Transverse colon (tissue), 4 donors: ENCODE data around the gene MAP6.

Experiments
- CTCF ChIP-seq, 5 experiments: fragments of 200-600 bp in 3 of 5; fragments of 450-650 bp in 2 of 5; sonication (generic) in 3 of 5; IDR thresholded peaks; 1 replicate in 2 of 5; 2 replicates in 3 of 5; pipeline ENCODE4 v1.5.1; 2016 to 2017; ENCODE audit warnings: antibody characterized with exemption in 5 of 5, inconsistent platforms in 3 of 5, mild to moderate bottlenecking in 2 of 5, moderate library complexity in 1 of 5
- POLR2AphosphoS5 ChIP-seq, 3 donors: sonication (generic); formaldehyde crosslinking; IDR thresholded peaks; one replicate each; pipeline ENCODE4 v1.6.1; 2016; ENCODE audit warnings: antibody characterized with exemption in 3 of 3

- TF ChIP-seq CTCF (IDR thresholded peaks at IDR 0.05) (no peak), POLR2AphosphoS5 (IDR thresholded peaks at IDR 0.05) (no peak)
Measured at GRCh38 chr11:75606099-75606498, 62.7 kb downstream of the MAP6 start.
